Neural cell (in vitro differentiated cells): Measurements from ENCODE around the gene CHST11. TPM values are rescaled to one million over a fixed set of nuclear protein-coding genes. Genes with fewer than 3 reads are reported as not detected.

ENCODE experiments used
- H2AFZ ChIP-seq: fragments of 200-600, 300-800 bp; sonication (generic), shearing (Covaris generic); 2 replicates; pipeline ENCODE4 v1.6.0; 2014; ENCODE audit warnings: low read depth, mild to moderate bottlenecking, antibody characterized with exemption, low read length, moderate library complexity
- H3F3A ChIP-seq: fragments of 200-600 bp; shearing (Covaris generic); 2 replicates; pipeline ENCODE4 v1.6.1; 2016; ENCODE audit warnings: mild to moderate bottlenecking, moderate library complexity, mixed read lengths, antibody characterized with exemption, low read length; ENCODE audit not compliant: insufficient read depth, poor library complexity, severe bottlenecking
- H3K27ac ChIP-seq: fragments of 200-600, 300-800 bp; sonication (generic), shearing (Covaris generic); 2 replicates; pipeline ENCODE4 v1.5.1; 2014; ENCODE audit warnings: mild to moderate bottlenecking, low read length, moderate library complexity
- H3K27me3 ChIP-seq: fragments of 300-800, 200-600 bp; sonication (generic), shearing (Covaris generic); 2 replicates; pipeline ENCODE4 v1.6.0; 2014; ENCODE audit warnings: mild to moderate bottlenecking, low read depth, low read length, moderate library complexity; ENCODE audit not compliant: insufficient read depth
- H3K36me3 ChIP-seq: fragments of 300-800, 200-600 bp; sonication (generic), shearing (Covaris generic); 2 replicates; pipeline ENCODE4 v1.5.1; 2014; ENCODE audit warnings: mild to moderate bottlenecking, antibody characterized with exemption, low read length, moderate library complexity; ENCODE audit not compliant: insufficient read depth
- H3K4me2 ChIP-seq: fragments of 300-800, 200-600 bp; sonication (generic), shearing (Covaris generic); 2 replicates; pipeline ENCODE4 v1.6.0; 2014; ENCODE audit warnings: mild to moderate bottlenecking, low read length
- H3K4me3 ChIP-seq: fragments of 300-800, 200-600 bp; sonication (generic), shearing (Covaris generic); 2 replicates; pipeline ENCODE4 v1.5.1; 2014; ENCODE audit warnings: mild to moderate bottlenecking, low read length, moderate library complexity
- H3K79me2 ChIP-seq: fragments of 200-600 bp; shearing (Covaris generic); replicated peaks from 2 replicates; pipeline ENCODE4 v1.6.0; 2014; ENCODE audit warnings: mild to moderate bottlenecking, low read length, moderate library complexity; ENCODE audit not compliant: insufficient read depth
- H3K9ac ChIP-seq: fragments of 300-800, 200-600 bp; sonication (generic), shearing (Covaris generic); 2 replicates; pipeline ENCODE4 v1.6.1; 2016; ENCODE audit warnings: mild to moderate bottlenecking, low read length, mixed read lengths
- H3K9me2 ChIP-seq: fragments of 200-600 bp; shearing (Covaris generic); 2 replicates; pipeline ENCODE4 v1.6.1; 2016; ENCODE audit warnings: mild to moderate bottlenecking, low read length, mixed read lengths; ENCODE audit not compliant: insufficient read depth
- H3K9me3 ChIP-seq: fragments of 200-600, 300-800 bp; sonication (generic), shearing (Covaris generic); 2 replicates; pipeline ENCODE4 v1.6.1; 2016; ENCODE audit warnings: mild to moderate bottlenecking, mixed run types, low read length, moderate library complexity, mixed read lengths
- H4K20me1 ChIP-seq: fragments of 200-600 bp; shearing (Covaris generic); 2 replicates; pipeline ENCODE4 v1.6.1; 2016; ENCODE audit warnings: mild to moderate bottlenecking, mixed run types; ENCODE audit not compliant: insufficient read depth
- CTCF ChIP-seq: fragments of 450-650 bp; IDR thresholded peaks from 2 replicates; pipeline ENCODE4 v1.5.1; 2014; ENCODE audit warnings: antibody characterized with exemption, mild to moderate bottlenecking, moderate library complexity; ENCODE audit not compliant: poor library complexity, severe bottlenecking
- EP300 ChIP-seq: fragments of 450-650 bp; conservative IDR thresholded peaks from 2 replicates; pipeline ENCODE4 v1.6.1; 2014; ENCODE audit warnings: antibody characterized with exemption, mild to moderate bottlenecking, moderate library complexity; ENCODE audit not compliant: poor library complexity, severe bottlenecking
- EZH2 ChIP-seq: fragments of 200-600, 300-800 bp; shearing (Covaris generic), sonication (generic); IDR thresholded peaks from 2 replicates; pipeline ENCODE4 v1.6.1; 2014; ENCODE audit warnings: antibody characterized with exemption, low read length, borderline replicate concordance, mild to moderate bottlenecking; ENCODE audit not compliant: insufficient read depth, poor library complexity, severe bottlenecking
- MXI1 ChIP-seq: fragments of 450-650 bp; conservative IDR thresholded peaks from 2 replicates; pipeline ENCODE4 v1.6.1; 2014; ENCODE audit warnings: antibody characterized with exemption, mild to moderate bottlenecking; ENCODE audit not compliant: poor library complexity, severe bottlenecking
- POLR2AphosphoS5 ChIP-seq: IDR thresholded peaks from 2 replicates; pipeline ENCODE4 v1.6.1; 2012
- RAD21 ChIP-seq: fragments of 450-650 bp; conservative IDR thresholded peaks from 2 replicates; pipeline ENCODE4 v1.6.1; 2014; ENCODE audit warnings: antibody characterized with exemption, mild to moderate bottlenecking, moderate library complexity
- REST ChIP-seq: IDR thresholded peaks from 2 replicates; pipeline ENCODE4 v1.6.1; 2012; ENCODE audit warnings: borderline replicate concordance
- SMC3 ChIP-seq: fragments of 450-650 bp; conservative IDR thresholded peaks from 2 replicates; pipeline ENCODE4 v1.6.1; 2014; ENCODE audit warnings: antibody characterized with exemption, mild to moderate bottlenecking, moderate library complexity; ENCODE audit not compliant: poor library complexity
- TAF1 ChIP-seq: IDR thresholded peaks from 2 replicates; pipeline ENCODE4 v1.6.1; 2012; ENCODE audit warnings: low read depth
- polyA plus RNA-seq: library from polyadenylated mRNA; depleted of rRNA; stranded (reverse); fragments of >200 nt; gene quantifications from 2 replicates; pipeline ENCODE4 v1.2.3, GENCODE V29; 2014

CHST11 gene
- polyA plus RNA-seq, 1 donor from 2014 or later = 15.0 TPM

GRCh38 chr12:104656383-104656782, 199.6 kb downstream of the CHST11 start:
- no peak overlapping the region for H3K9ac ChIP-seq
- no peak overlapping the region for H3K4me2 ChIP-seq
- H2AFZ ChIP-seq = no peak overlapping the region
- H3F3A ChIP-seq = no peaks in the 10 kb centered on the region
- no peaks in the 10 kb centered on the region for H3K9me2 ChIP-seq
- no peaks in the 10 kb centered on the region for H4K20me1 ChIP-seq
- no peak overlapping the region for H3K4me3 ChIP-seq
- no peaks in the 10 kb centered on the region for H3K9me3 ChIP-seq
- TF ChIP-seq CTCF (no peak), EZH2 (no peak), MXI1 (no peak), RAD21 (no peak), TAF1 (no peak), SMC3 (no peak), POLR2AphosphoS5 (no peak), EP300 (no peak), REST (no peak)
- no peaks in the 10 kb centered on the region for H3K36me3 ChIP-seq
- no peaks in the 10 kb centered on the region for H3K79me2 ChIP-seq
- H3K27me3 ChIP-seq = no peaks in the 10 kb centered on the region
- H3K27ac ChIP-seq = no peak overlapping the region

GRCh38 chr12:104656921-104657320, 200.2 kb downstream of the CHST11 start:
- H4K20me1 ChIP-seq = no peaks in the 10 kb centered on the region
- H3K36me3 ChIP-seq = no peaks in the 10 kb centered on the region
- H3K4me3 ChIP-seq = no peak overlapping the region
- no peaks in the 10 kb centered on the region for H3F3A ChIP-seq
- no peaks in the 10 kb centered on the region for H3K27me3 ChIP-seq
- no peaks in the 10 kb centered on the region for H3K79me2 ChIP-seq
- TF ChIP-seq REST (no peak), POLR2AphosphoS5 (no peak), EZH2 (no peak), SMC3 (no peak), MXI1 (no peak), EP300 (no peak), TAF1 (no peak), RAD21 (no peak), CTCF (no peak)
- no peaks in the 10 kb centered on the region for H3K9me2 ChIP-seq
- no peak overlapping the region for H3K27ac ChIP-seq
- no peak overlapping the region for H3K9ac ChIP-seq
- no peaks in the 10 kb centered on the region for H3K9me3 ChIP-seq
- H3K4me2 ChIP-seq = no peak overlapping the region
- H2AFZ ChIP-seq = no peak overlapping the region
